HEK293 (cell line): ENCODE measurements around the gene TNFRSF9.

Source experiments
- PRDM2 ChIP-seq: fragments of 450-650 bp; formaldehyde crosslinking; IDR thresholded peaks from 2 replicates; pipeline ENCODE4 v1.5.1; 2016; ENCODE audit warnings: missing biosample characterization, missing genetic modification characterization, borderline replicate concordance
- ZNF274 ChIP-seq, 2 experiments: fragments of 200-500 bp in 1 of 2; fragments of 450-650 bp in 1 of 2; sonication (Bioruptor generic) in 1 of 2; formaldehyde crosslinking in 1 of 2; IDR thresholded peaks; 2 replicates each; pipeline versions ENCODE4 v1.5.1 to v1.6.1; 2014 to 2016; ENCODE audit warnings: borderline replicate concordance in 1 of 2, inconsistent platforms in 1 of 2, low read length in 1 of 2, missing biosample characterization in 1 of 2, missing genetic modification characterization in 1 of 2

- TF ChIP-seq ZNF274 (IDR thresholded peaks at IDR 0.05; ENCODE audit: low read length) (no peak), ZNF274 (tag by site-specific recombination; IDR thresholded peaks at IDR 0.05; ENCODE audit: borderline replicate concordance) (no peak), PRDM2 (no peak)
These were observed 26.6 kb upstream of the TNFRSF9 start for GRCh38 chr1:7967196-7967595.
